B cell (primary cell): ENCODE results near the gene SKOR1. TPM values are rescaled to one million over a fixed set of nuclear protein-coding genes. Genes with fewer than 3 reads are reported as not detected.

ENCODE experiments used
- ATAC-seq: fragments of 200-7000 bp; cut with Tn5 transposase; one replicate; pipeline ENCODE4 v1.10.0; 2021; ENCODE audit warnings: low read depth, mild to moderate bottlenecking, moderate number of reproducible peaks, moderate library complexity
- CTCF ChIA-PET: fragments of 350-600 bp; sonication (Branson Sonifier 250); formaldehyde crosslinking; loops from one replicate; lab custom pipeline; 2021; ENCODE audit warnings: antibody characterized with exemption, inconsistent platforms; lab: Charles Lee
- POLR2A ChIA-PET: fragments of 350-600 bp; sonication (Branson Sonifier 250); formaldehyde crosslinking; loops from one replicate; lab custom pipeline; 2021; ENCODE audit warnings: antibody characterized with exemption; lab: Charles Lee
- DNase-seq: peaks from one replicate; pipeline ENCODE4 v3.0.0; 2013
- H2AFZ ChIP-seq: 2 replicates; pipeline ENCODE4 v1.6.1; 2012; ENCODE audit warnings: mild to moderate bottlenecking, low read depth, low read length; ENCODE audit not compliant: insufficient read depth, poor library complexity, severe bottlenecking
- H3K27ac ChIP-seq, 2 donors: 1 replicate in 1 of 2; 2 replicates in 1 of 2; pipeline ENCODE4 v1.5.1; 2012 to 2013; ENCODE audit warnings: low read length in 2 of 2, mild to moderate bottlenecking in 2 of 2, moderate library complexity in 1 of 2
- H3K27me3 ChIP-seq, 4 experiments: fragments of 200-600 bp in 1 of 4; sonication (generic) in 1 of 4; replicated peaks in 1 of 4; 1 replicate in 2 of 4; 2 replicates in 2 of 4; pipeline versions ENCODE4 v1.6.1 to v1.7.0; 2013 to 2016; ENCODE audit warnings: low read length in 3 of 4, mild to moderate bottlenecking in 2 of 4, mixed read lengths in 1 of 4, moderate library complexity in 1 of 4; ENCODE audit not compliant: insufficient read depth in 4 of 4, control insufficient read depth in 3 of 4; ENCODE audit errors: control extremely low read depth in 1 of 4
- H3K36me3 ChIP-seq, 2 experiments: replicated peaks in 1 of 2; 1 replicate in 1 of 2; 2 replicates in 1 of 2; pipeline versions ENCODE4 v1.6.1 to v1.7.1; 2013; ENCODE audit warnings: low read length in 1 of 2; ENCODE audit not compliant: insufficient read depth in 2 of 2, control insufficient read depth in 1 of 2; ENCODE audit errors: control extremely low read depth in 1 of 2, extremely low read depth in 1 of 2
- H3K4me1 ChIP-seq, 2 donors: fragments of 200-600 bp in 1 of 2; sonication (generic) in 1 of 2; 1 replicate in 1 of 2; 2 replicates in 1 of 2; pipeline versions ENCODE4 v1.5.1 to v1.6.1; 2013 to 2017; ENCODE audit warnings: low read length in 2 of 2; ENCODE audit not compliant: control insufficient read depth in 2 of 2, insufficient read depth in 2 of 2
- H3K4me2 ChIP-seq: replicated peaks from 2 replicates; pipeline ENCODE3; 2012; ENCODE audit warnings: mild to moderate bottlenecking, low read depth, low read length; ENCODE audit not compliant: poor library complexity, severe bottlenecking
- H3K4me3 ChIP-seq, 5 experiments: fragments of 200-600 bp in 1 of 5; sonication (generic) in 1 of 5; 1 replicate in 3 of 5; 2 replicates in 2 of 5; pipeline versions ENCODE4 v1.5.1 to v1.7.0; 2011 to 2016; ENCODE audit warnings: low read length in 4 of 5, mild to moderate bottlenecking in 4 of 5, low read depth in 2 of 5, control low read depth in 1 of 5, moderate library complexity in 1 of 5; ENCODE audit not compliant: insufficient read depth in 1 of 5; ENCODE audit errors: control extremely low read depth in 1 of 5, extremely low read depth in 1 of 5
- H3K79me2 ChIP-seq: fragments of 200-600 bp; sonication (generic); one replicate; pipeline ENCODE4 v1.6.0; 2016; ENCODE audit warnings: low read length; ENCODE audit not compliant: control insufficient read depth, insufficient read depth
- H3K9ac ChIP-seq: fragments of 200-600 bp; sonication (generic); 2 replicates; pipeline ENCODE4 v1.6.1; 2017; ENCODE audit warnings: mild to moderate bottlenecking, low read length, moderate library complexity
- H3K9me3 ChIP-seq, 3 donors: one replicate each; pipeline versions ENCODE4 v1.6.1 to v1.7.1; 2013; ENCODE audit warnings: low read length in 2 of 3; ENCODE audit not compliant: control insufficient read depth in 2 of 3, insufficient read depth in 1 of 3; ENCODE audit errors: control extremely low read depth in 1 of 3
- H4K20me1 ChIP-seq: 2 replicates; pipeline ENCODE4 v1.6.0; 2012; ENCODE audit warnings: mild to moderate bottlenecking, low read length; ENCODE audit not compliant: insufficient read depth, control insufficient read depth, poor library complexity, severe bottlenecking
- H3K27ac Mint-ChIP-seq: one replicate; pipeline ENCODE4 v1.8.0; 2021; ENCODE audit warnings: mixed read lengths
- H3K27me3 Mint-ChIP-seq: one replicate; pipeline ENCODE4 v1.8.0; 2021; ENCODE audit warnings: mixed read lengths
- H3K4me1 Mint-ChIP-seq: one replicate; pipeline ENCODE4 v1.8.0; 2021; ENCODE audit warnings: mixed read lengths
- H3K4me3 Mint-ChIP-seq: one replicate; pipeline ENCODE4 v1.8.0; 2021; ENCODE audit warnings: mixed read lengths
- H3K9me3 Mint-ChIP-seq: one replicate; pipeline ENCODE4 v1.8.0; 2022; ENCODE audit warnings: mixed read lengths; ENCODE audit not compliant: insufficient read depth
- EZH2 ChIP-seq: IDR thresholded peaks from 2 replicates; pipeline ENCODE4 v1.6.1; 2012; ENCODE audit warnings: borderline replicate concordance, low read depth, mild to moderate bottlenecking, moderate library complexity, low read length; ENCODE audit not compliant: insufficient read depth, poor library complexity, severe bottlenecking
- WGBS: methylation state at CpG from one replicate; pipeline ENCODE4 v1.1.5; 2013; ENCODE audit warnings: missing lambda C conversion rate; ENCODE audit not compliant: insufficient coverage; 5-methylcytosine and 5-hydroxymethylcytosine counted together
- intact Hi-C: fragments of 100-400 bp; cut with micrococcal nuclease; formaldehyde crosslinking; loops from one replicate; pipeline ENCODE4 v1.10.0; 2022
- polyA plus RNA-seq: library from polyadenylated mRNA; depleted of rRNA; stranded (reverse); fragments of >200 nt; gene quantifications from 2 replicates; pipeline ENCODE4 v1.2.3, GENCODE V29; 2012
- total RNA-seq, 2 donors: library from RNA; stranded (reverse); fragments of 120-200 nt in 1 of 2; gene quantifications; 1 replicate in 1 of 2; 2 replicates in 1 of 2; pipeline versions ENCODE4 v1.2.3 to v1.2.4, GENCODE V29; 2013 to 2022
- TF ChIP-seq, protein P1 (sequence below): fragments of 200-600 bp; IDR thresholded peaks from one replicate; pipeline ENCODE4 v1.8.0; 2022; ENCODE audit warnings: antibody characterized with exemption, mild to moderate bottlenecking

SKOR1 gene
- total and polyA plus RNA-seq, 2 donors (not counting 1 experiment from before 2014, with no cell fraction given), result 0.37 to 0.67 TPM

DNA sequence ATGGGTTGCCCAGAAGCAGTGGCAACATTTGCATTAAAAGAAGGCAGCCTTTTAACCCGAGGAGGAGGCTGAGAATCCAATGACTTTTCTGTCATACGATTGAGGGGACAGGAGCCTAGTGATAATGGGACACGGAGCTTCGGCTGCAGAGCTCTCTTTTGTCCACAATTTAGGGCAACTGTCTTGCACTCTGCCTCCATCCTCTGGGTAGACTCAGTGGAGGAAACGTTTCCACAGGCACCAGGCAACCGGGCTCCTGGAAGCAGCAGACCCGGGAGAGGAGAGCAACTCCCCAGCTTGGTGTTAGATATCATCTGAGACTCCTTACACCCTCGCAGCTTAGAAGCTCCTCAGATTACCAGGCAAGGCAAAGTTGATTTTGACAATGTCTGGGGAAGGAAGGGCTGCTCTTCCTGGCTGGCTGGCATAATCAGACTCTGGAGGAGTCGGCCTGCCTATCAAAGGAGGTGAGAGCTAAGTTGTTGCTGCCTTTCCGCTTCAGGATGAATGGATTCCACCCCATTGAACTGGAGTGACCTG, 58.0 kb downstream of the SKOR1 start:
- peaks cover 9 to 11% of the 10 kb centered on the region in 2 donors for H3K4me1 ChIP-seq
- peaks cover 0 to 20% (median 14%) of the 10 kb centered on the region in 4 experiments for H3K27me3 ChIP-seq
- ChIA-PET CTCF (interaction anchor here (0.9 kb wide), 1 partner anchor 19 kb away, joined by 4 read pairs; no protein-coding TSS in a partner anchor), POLR2A (no interaction called here)
- Mint-ChIP-seq H3K9me3 (no peaks in the 10 kb centered on the region), H3K4me1 (peaks cover 15% of the 10 kb centered on the region), H3K27ac (no peak overlapping the region), H3K27me3 (peaks cover 37% of the 10 kb centered on the region), H3K4me3 (no peak overlapping the region)
- H3K27ac ChIP-seq, result no peak overlapping the region
- intact Hi-C loops, result no loop called here
- no peak overlapping the region for H3K9ac ChIP-seq
- H3K4me2 ChIP-seq, result no peak overlapping the region
- H2AFZ ChIP-seq, result no peak overlapping the region
- WGBS, result 89% methylated on average over 9 of the region's 10 CpGs
- ATAC-seq (no peak), DNase-seq (no peak)
- no peaks in the 10 kb centered on the region for H4K20me1 ChIP-seq
- H3K4me3 ChIP-seq, result no peak overlapping the region
- no peaks in the 10 kb centered on the region for H3K79me2 ChIP-seq
- no peaks in the 10 kb centered on the region for H3K36me3 ChIP-seq
- no peaks in the 10 kb centered on the region for H3K9me3 ChIP-seq
- TF ChIP-seq, protein P1, sequence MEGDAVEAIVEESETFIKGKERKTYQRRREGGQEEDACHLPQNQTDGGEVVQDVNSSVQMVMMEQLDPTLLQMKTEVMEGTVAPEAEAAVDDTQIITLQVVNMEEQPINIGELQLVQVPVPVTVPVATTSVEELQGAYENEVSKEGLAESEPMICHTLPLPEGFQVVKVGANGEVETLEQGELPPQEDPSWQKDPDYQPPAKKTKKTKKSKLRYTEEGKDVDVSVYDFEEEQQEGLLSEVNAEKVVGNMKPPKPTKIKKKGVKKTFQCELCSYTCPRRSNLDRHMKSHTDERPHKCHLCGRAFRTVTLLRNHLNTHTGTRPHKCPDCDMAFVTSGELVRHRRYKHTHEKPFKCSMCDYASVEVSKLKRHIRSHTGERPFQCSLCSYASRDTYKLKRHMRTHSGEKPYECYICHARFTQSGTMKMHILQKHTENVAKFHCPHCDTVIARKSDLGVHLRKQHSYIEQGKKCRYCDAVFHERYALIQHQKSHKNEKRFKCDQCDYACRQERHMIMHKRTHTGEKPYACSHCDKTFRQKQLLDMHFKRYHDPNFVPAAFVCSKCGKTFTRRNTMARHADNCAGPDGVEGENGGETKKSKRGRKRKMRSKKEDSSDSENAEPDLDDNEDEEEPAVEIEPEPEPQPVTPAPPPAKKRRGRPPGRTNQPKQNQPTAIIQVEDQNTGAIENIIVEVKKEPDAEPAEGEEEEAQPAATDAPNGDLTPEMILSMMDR, result no peak
- TF ChIP-seq EZH2, result no peak

DNA sequence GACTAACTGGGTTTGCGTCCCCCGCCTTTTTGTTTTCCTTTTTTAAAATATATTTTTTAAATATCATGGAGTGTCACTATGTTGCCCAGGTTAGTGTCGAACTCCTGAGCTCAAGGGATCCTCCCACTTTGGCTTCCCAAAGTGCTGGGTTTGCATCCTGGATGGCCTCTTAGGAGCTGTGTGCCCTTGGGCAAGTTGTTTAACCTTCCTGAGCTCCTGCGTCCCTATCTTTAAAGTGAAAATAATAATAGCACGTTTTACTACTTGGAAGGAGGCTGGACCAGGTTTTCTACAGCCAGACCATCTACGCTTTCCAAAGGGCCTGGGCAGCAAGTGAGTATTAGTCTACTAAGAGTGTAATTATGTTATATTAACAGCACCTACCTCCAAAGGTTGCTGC, 58.7 kb downstream of the SKOR1 start:
- ChIA-PET POLR2A (no interaction called here), CTCF (no interaction called here)
- Histone ChIP-seq H3K27ac (no peak overlapping the region), H3K79me2 (no peaks in the 10 kb centered on the region), H3K4me1 (peaks cover 9 to 11% of the 10 kb centered on the region in 2 donors), H3K4me3 (peak overlapping the region in 1 of 5 experiments; percentile 58), H3K4me2 (peak overlapping the region; percentile 89), H3K9ac (peak overlapping the region; percentile 64), H3K27me3 (peaks cover 0 to 20% (median 14%) of the 10 kb centered on the region in 4 experiments), H3K36me3 (no peaks in the 10 kb centered on the region), H3K9me3 (no peaks in the 10 kb centered on the region), H2AFZ (peak overlapping the region; percentile 69), H4K20me1 (no peaks in the 10 kb centered on the region)
- Mint-ChIP-seq H3K9me3 (no peaks in the 10 kb centered on the region), H3K4me1 (peaks cover 15% of the 10 kb centered on the region), H3K27me3 (peaks cover 41% of the 10 kb centered on the region), H3K27ac (no peak overlapping the region), H3K4me3 (peak overlapping the region; percentile 78)
- intact Hi-C loops, result no loop called here
- DNase-seq (no peak), ATAC-seq (no peak)
- TF ChIP-seq, protein P1, result no peak
- no peak for TF ChIP-seq EZH2
- WGBS, result 100% methylated on average over 1 of the region's 6 CpGs
